Gastrocnemius medialis (tissue), 4 donors: ENCODE results near the gene MZT2B.

ENCODE experiments used
- CTCF ChIP-seq, 5 experiments: fragments of 450-650 bp in 3 of 5; fragments of 200-600 bp in 2 of 5; sonication (generic) in 2 of 5; IDR thresholded peaks in 4 of 5; conservative IDR thresholded peaks in 1 of 5; 1 replicate in 4 of 5; 2 replicates in 1 of 5; pipeline ENCODE4 v1.5.1; 2016 to 2019; ENCODE audit warnings: antibody characterized with exemption in 5 of 5, mild to moderate bottlenecking in 3 of 5, moderate library complexity in 3 of 5
- POLR2A ChIP-seq, 2 donors: fragments of 450-650 bp; IDR thresholded peaks; one replicate each; pipeline ENCODE4 v1.6.1; 2017; ENCODE audit warnings: antibody characterized with exemption in 2 of 2, mild to moderate bottlenecking in 2 of 2, moderate library complexity in 2 of 2

GRCh38 chr2:130181325-130181879 is 660 bp upstream of the MZT2B start, which contains the start of gene SMPD4:
- TF ChIP-seq CTCF (IDR thresholded peaks at IDR 0.05 in 4 of 5, conservative IDR thresholded peaks at IDR 0.05 in 1 of 5) = no peak
- TF ChIP-seq POLR2A (IDR thresholded peaks at IDR 0.05) = no peak
